PFSK-1 (cell line): ENCODE data around the gene HEY2.

Source experiments
- FOXP2 ChIP-seq: optimal IDR thresholded peaks from 2 replicates; pipeline ENCODE3; 2011; ENCODE audit warnings: borderline replicate concordance, control low read depth, inconsistent platforms; ENCODE audit not compliant: insufficient read depth; ENCODE audit errors: extremely low read length, extremely low read depth
- POLR2AphosphoS5 ChIP-seq: IDR thresholded peaks from 2 replicates; pipeline ENCODE4 v1.6.1; 2012; ENCODE audit warnings: low read depth, mild to moderate bottlenecking, control low read depth, low read length, moderate library complexity
- SIN3A ChIP-seq: IDR thresholded peaks from 2 replicates; pipeline ENCODE4 v1.6.1; 2012; ENCODE audit warnings: mild to moderate bottlenecking, low read length, moderate library complexity, borderline replicate concordance; ENCODE audit not compliant: insufficient read depth
- TAF1 ChIP-seq: IDR thresholded peaks from 2 replicates; pipeline ENCODE4 v1.6.1; 2012; ENCODE audit warnings: low read length, control low read depth, borderline replicate concordance; ENCODE audit not compliant: insufficient read depth
- TF ChIP-seq, protein P1 (sequence below), 2 experiments: IDR thresholded peaks; 2 replicates each; pipeline versions ENCODE4 v1.6.1 to v1.8.0; 2011 to 2012; ENCODE audit warnings: low read depth in 2 of 2, low read length in 2 of 2, control low read depth in 1 of 2, inconsistent platforms in 1 of 2, mild to moderate bottlenecking in 1 of 2, moderate library complexity in 1 of 2; ENCODE audit not compliant: insufficient read depth in 1 of 2

The HEY2 gene

DNA sequence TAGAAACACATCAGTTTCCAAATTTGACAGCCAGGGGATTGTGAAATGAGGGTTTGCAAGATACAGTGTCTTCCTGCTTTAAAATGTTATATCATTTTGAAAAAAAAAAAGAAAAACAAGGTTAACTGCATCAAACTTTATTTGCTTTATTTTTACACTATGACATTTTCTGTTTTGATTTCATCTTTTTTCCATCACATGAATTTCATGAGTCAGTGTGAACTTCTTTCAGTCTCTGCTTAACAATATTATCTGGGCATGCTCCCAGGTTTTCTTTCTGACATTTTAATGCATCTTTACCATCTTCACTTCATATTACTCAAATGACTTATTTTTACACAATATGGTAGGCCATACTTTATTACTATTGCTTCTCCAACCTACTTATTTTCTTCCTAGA lies 43.2 kb downstream of the HEY2 start:
- TF ChIP-seq, protein P1, sequence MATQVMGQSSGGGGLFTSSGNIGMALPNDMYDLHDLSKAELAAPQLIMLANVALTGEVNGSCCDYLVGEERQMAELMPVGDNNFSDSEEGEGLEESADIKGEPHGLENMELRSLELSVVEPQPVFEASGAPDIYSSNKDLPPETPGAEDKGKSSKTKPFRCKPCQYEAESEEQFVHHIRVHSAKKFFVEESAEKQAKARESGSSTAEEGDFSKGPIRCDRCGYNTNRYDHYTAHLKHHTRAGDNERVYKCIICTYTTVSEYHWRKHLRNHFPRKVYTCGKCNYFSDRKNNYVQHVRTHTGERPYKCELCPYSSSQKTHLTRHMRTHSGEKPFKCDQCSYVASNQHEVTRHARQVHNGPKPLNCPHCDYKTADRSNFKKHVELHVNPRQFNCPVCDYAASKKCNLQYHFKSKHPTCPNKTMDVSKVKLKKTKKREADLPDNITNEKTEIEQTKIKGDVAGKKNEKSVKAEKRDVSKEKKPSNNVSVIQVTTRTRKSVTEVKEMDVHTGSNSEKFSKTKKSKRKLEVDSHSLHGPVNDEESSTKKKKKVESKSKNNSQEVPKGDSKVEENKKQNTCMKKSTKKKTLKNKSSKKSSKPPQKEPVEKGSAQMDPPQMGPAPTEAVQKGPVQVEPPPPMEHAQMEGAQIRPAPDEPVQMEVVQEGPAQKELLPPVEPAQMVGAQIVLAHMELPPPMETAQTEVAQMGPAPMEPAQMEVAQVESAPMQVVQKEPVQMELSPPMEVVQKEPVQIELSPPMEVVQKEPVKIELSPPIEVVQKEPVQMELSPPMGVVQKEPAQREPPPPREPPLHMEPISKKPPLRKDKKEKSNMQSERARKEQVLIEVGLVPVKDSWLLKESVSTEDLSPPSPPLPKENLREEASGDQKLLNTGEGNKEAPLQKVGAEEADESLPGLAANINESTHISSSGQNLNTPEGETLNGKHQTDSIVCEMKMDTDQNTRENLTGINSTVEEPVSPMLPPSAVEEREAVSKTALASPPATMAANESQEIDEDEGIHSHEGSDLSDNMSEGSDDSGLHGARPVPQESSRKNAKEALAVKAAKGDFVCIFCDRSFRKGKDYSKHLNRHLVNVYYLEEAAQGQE (IDR thresholded peaks at IDR 0.05; ENCODE audit: insufficient read depth in 1 of 2, low read depth in 2 of 2, low read length in 2 of 2), result no peak
- no peak for TF ChIP-seq FOXP2
- no peak for TF ChIP-seq POLR2AphosphoS5
- TF ChIP-seq TAF1, result no peak
- TF ChIP-seq SIN3A, result no peak

DNA sequence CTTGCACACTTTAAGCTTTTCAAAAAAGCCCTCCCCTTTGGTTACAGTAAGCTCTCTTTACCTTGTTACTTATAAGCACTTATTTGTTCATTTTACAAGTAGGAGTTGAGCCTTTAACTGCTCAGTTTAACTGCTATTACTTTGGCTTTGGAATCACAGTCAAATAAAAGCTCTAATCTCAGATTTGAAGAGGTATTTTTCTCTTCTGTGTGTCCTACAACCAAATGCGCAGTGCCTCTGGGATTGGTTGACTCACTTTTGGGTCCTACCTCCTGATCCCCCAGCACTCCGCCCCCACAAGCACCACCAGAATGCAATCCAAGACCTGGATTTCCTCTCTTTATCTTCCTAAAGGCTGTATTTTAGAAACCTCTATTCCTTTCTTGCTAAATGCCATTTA lies 43.8 kb downstream of the HEY2 start:
- TF ChIP-seq, protein P1 (IDR thresholded peaks at IDR 0.05; ENCODE audit: insufficient read depth in 1 of 2, low read depth in 2 of 2, low read length in 2 of 2), result no peak
- no peak for TF ChIP-seq FOXP2

DNA sequence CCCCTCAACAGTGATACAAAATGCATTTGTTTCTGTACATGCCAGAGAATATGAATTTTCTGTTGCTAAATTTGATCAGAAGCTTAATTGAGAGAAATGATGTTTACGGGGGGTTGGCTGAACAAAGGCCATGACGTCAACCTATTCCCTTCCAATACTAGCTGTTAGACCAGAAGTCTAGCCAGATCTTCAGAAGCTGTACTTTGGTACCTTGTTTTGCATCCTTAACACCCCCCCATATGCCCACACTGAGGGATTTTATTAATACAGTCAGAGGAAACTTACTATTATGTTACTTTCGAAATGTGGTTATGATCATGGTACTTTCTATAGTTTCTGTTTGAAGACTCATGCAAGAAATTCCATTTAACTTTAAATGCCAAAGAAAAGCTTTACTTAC lies 44.4 kb downstream of the HEY2 start:
- TF ChIP-seq POLR2AphosphoS5 (no peak), TAF1 (no peak), SIN3A (no peak), FOXP2 (no peak)
- TF ChIP-seq, protein P1 (IDR thresholded peaks at IDR 0.05; ENCODE audit: insufficient read depth in 1 of 2, low read depth in 2 of 2, low read length in 2 of 2), result no peak

DNA sequence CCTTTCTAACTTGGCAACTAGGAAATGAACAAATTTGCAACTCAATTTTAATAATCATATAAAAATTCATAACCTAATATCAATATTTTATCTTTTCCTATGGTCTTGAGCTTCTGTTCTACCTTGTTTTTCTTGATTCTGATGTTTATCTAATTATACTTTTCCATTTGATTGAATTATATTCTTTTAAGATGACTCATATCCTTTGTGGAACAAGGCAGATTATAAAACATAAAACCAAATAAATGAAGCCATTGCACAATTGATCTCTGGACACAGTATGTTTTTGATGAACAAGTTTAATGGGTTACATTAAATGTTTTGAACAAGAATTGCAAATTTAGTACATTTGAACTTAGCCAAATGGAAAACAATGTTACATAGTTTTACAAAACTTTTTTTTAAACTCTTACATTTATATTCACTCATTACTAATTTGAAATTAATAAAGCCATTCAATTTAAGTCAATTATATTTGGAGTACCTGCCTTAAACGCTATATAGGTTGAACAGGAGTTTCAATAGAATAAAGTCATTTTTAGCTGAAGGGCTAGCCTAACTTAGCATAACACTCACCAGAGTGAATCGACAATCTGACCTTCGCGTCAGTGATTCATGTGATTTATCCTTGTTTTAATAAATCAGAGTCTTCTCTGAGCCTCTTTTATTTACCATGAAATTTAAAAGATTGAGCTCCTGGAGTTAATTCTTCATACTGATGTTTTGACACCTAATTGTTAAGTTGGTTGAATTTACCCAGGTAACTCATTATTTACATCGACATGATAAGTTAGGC lies 45.1 kb downstream of the HEY2 start:
- no peak for TF ChIP-seq POLR2AphosphoS5
- TF ChIP-seq TAF1, result no peak
- TF ChIP-seq, protein P1 (IDR thresholded peaks at IDR 0.05; ENCODE audit: insufficient read depth in 1 of 2, low read depth in 2 of 2, low read length in 2 of 2), result no peak
- no peak for TF ChIP-seq SIN3A
- TF ChIP-seq FOXP2, result no peak

DNA sequence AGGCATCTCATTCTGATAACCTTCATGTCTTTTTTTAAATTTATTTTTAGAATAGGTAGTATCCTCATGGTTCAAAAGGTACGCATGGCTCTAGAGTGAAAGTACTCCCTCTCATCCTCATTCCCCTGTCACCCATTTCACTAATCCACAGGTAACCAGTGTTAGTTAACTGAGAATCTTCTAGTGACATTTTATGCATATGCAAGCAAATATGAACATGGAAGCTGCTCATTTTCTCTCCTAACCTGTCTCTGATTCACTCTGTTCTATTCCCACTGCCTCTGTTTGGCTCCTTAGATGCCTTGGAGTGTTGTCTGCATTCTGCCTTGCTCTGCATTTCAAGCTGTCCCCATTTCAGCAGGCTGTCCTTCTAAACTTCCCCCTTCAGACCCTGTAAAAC lies 45.9 kb downstream of the HEY2 start:
- TF ChIP-seq, protein P1 (IDR thresholded peaks at IDR 0.05; ENCODE audit: insufficient read depth in 1 of 2, low read depth in 2 of 2, low read length in 2 of 2), result no peak
- TF ChIP-seq SIN3A, result no peak
- TF ChIP-seq POLR2AphosphoS5, result no peak
- no peak for TF ChIP-seq TAF1
- TF ChIP-seq FOXP2, result no peak
